Measurements from ENCODE around the gene CORO2A. TPM values are rescaled to one million over a fixed set of nuclear protein-coding genes. Genes with fewer than 3 reads are reported as not detected.

Gene CORO2A
- total RNA-seq, 1 donor from 2014 or later = 2.4 TPM

- H3K9me3 Mint-ChIP-seq = no peaks in the 10 kb centered on the region
- no peaks in the 10 kb centered on the region for H3K36me3 Mint-ChIP-seq
These were observed 16.2 kb upstream of the CORO2A start for GRCh38 chr9:98208635-98209034.

DNA sequence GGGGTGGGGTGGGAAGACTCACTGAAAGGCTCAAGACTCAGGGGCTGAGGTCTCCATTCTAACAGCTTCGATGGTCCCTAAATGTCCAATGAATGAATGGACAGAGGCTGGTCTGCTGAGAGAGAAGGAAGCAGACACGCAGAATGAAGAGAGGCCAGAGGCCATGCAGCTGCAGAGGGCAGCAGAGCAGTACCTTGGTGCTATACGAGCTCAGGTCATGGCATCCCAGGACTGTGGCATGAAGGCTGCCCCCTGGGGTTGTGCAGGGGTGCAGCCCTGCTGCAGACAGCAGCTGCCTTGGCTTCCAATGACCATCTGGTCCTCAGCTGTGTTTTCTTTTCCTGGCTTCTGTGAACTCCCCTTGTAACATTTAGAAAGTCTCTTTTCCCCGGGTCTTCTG is 15.2 kb upstream of the CORO2A start:
- no peak overlapping the region for H3K27ac Mint-ChIP-seq

More at GRCh38 chr9:98208635-98209034, 16.2 kb upstream of the CORO2A start:
- Mint-ChIP-seq H3K4me3 (no peak overlapping the region), H3K4me1 (peaks cover 4% of the 10 kb centered on the region), H3K27me3 (ENCODE audit: insufficient read depth, low read depth) (peaks cover 8% of the 10 kb centered on the region), H3K27ac (no peak overlapping the region)
- H3K9me3 ChIP-seq (ENCODE audit: low read depth) = no peaks in the 10 kb centered on the region
- no peaks in the 10 kb centered on the region for H3K4me1 ChIP-seq
- no peak for DNase-seq (ENCODE audit: low spot score)
- H3K79me2 ChIP-seq (ENCODE audit: low read depth) = no peaks in the 10 kb centered on the region
- H3K9ac ChIP-seq = no peak overlapping the region
- H3K4me2 ChIP-seq = no peak overlapping the region
- TF ChIP-seq EZH2 (IDR thresholded peaks at IDR 0.05) (no peak), CTCF (IDR thresholded peaks at IDR 0.05) (no peak), EZH2phosphoT487 (IDR thresholded peaks at IDR 0.05) (no peak)
- H3K27me3 ChIP-seq = no peaks in the 10 kb centered on the region
- no peak overlapping the region for H3K4me3 ChIP-seq
- no peaks in the 10 kb centered on the region for H3F3A ChIP-seq (ENCODE audit: low read depth)
- no peaks in the 10 kb centered on the region for H4K20me1 ChIP-seq (ENCODE audit: low read depth)
- H2AFZ ChIP-seq (replicated peaks) = no peak overlapping the region
- no peaks in the 10 kb centered on the region for H3K36me3 ChIP-seq
- H3K27ac ChIP-seq = no peak overlapping the region

DNA sequence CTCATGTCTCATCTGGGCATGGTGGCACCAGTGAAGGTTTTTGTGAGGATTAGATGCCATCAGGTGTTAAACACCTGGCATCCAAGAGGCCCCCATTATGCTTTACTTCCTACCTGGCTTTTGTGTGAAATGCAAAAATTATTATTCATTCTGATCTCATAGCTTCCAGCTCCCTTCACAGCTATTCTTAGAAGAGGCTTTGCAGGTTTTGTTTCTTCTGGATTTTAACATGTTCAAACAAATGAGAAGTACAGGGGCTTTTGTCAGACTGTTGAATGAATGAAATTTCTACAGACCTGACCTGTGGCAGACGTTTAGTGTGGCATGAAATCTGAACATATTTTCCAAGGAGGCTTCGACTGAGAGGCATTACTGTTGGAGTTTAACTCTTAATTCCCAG is 14.3 kb upstream of the CORO2A start:
- no peak for TF ChIP-seq EZH2 (IDR thresholded peaks at IDR 0.05)
- no peak for TF ChIP-seq CTCF (IDR thresholded peaks at IDR 0.05)
- no peak for TF ChIP-seq EZH2phosphoT487 (IDR thresholded peaks at IDR 0.05)
- peaks cover 5% of the 10 kb centered on the region for H3K27me3 Mint-ChIP-seq (ENCODE audit: insufficient read depth, low read depth)
- no peak overlapping the region for H3K4me3 Mint-ChIP-seq

More for the DNA sequence above, 15.2 kb upstream of the CORO2A start:
- no peaks in the 10 kb centered on the region for H3F3A ChIP-seq (ENCODE audit: low read depth)
- DNase-seq (ENCODE audit: low spot score) = no peak
- no peak overlapping the region for H3K4me3 ChIP-seq
- H3K27me3 ChIP-seq = no peaks in the 10 kb centered on the region
- no peaks in the 10 kb centered on the region for H3K9me3 Mint-ChIP-seq
- TF ChIP-seq EZH2phosphoT487 (IDR thresholded peaks at IDR 0.05) = no peak
- no peak for TF ChIP-seq CTCF (IDR thresholded peaks at IDR 0.05)
- no peak for TF ChIP-seq EZH2 (IDR thresholded peaks at IDR 0.05)
- H3K4me1 ChIP-seq = no peaks in the 10 kb centered on the region
- no peak overlapping the region for H3K4me2 ChIP-seq
- H3K27me3 Mint-ChIP-seq (ENCODE audit: insufficient read depth, low read depth) = peaks cover 9% of the 10 kb centered on the region
- no peaks in the 10 kb centered on the region for H3K36me3 Mint-ChIP-seq
- H3K9ac ChIP-seq = no peak overlapping the region
- no peaks in the 10 kb centered on the region for H3K36me3 ChIP-seq
- no peaks in the 10 kb centered on the region for H3K79me2 ChIP-seq (ENCODE audit: low read depth)
- no peak overlapping the region for H2AFZ ChIP-seq (replicated peaks)
- peaks cover 4% of the 10 kb centered on the region for H3K4me1 Mint-ChIP-seq
- no peaks in the 10 kb centered on the region for H4K20me1 ChIP-seq (ENCODE audit: low read depth)
- no peak overlapping the region for H3K4me3 Mint-ChIP-seq
- H3K9me3 ChIP-seq (ENCODE audit: low read depth) = no peaks in the 10 kb centered on the region
- no peak overlapping the region for H3K27ac ChIP-seq

More for the DNA sequence above, 14.3 kb upstream of the CORO2A start:
- no peak overlapping the region for H3K4me3 ChIP-seq
- H3K79me2 ChIP-seq (ENCODE audit: low read depth) = no peaks in the 10 kb centered on the region
- H3K9me3 ChIP-seq (ENCODE audit: low read depth) = no peaks in the 10 kb centered on the region
- Mint-ChIP-seq H3K36me3 (no peaks in the 10 kb centered on the region), H3K9me3 (no peaks in the 10 kb centered on the region), H3K4me1 (peaks cover 2% of the 10 kb centered on the region), H3K27ac (no peak overlapping the region)
- DNase-seq (ENCODE audit: low spot score) = no peak
- no peak overlapping the region for H2AFZ ChIP-seq (replicated peaks)
- H3K9ac ChIP-seq = no peak overlapping the region
- no peaks in the 10 kb centered on the region for H3K36me3 ChIP-seq
- no peaks in the 10 kb centered on the region for H3K4me1 ChIP-seq
- no peaks in the 10 kb centered on the region for H3F3A ChIP-seq (ENCODE audit: low read depth)
- no peak overlapping the region for H3K27ac ChIP-seq
- H3K27me3 ChIP-seq = no peaks in the 10 kb centered on the region
- H4K20me1 ChIP-seq (ENCODE audit: low read depth) = no peaks in the 10 kb centered on the region
- H3K4me2 ChIP-seq = no peak overlapping the region

Data from neural progenitor cell (in vitro differentiated cells).